ENCODE data around the gene SFXN3. TPM values are rescaled to one million over a fixed set of nuclear protein-coding genes. Genes with fewer than 3 reads are reported as not detected.

Gene SFXN3
- total and polyA plus RNA-seq, 9 donors = 20.2 to 51.5 (median 28.6) TPM

DNA sequence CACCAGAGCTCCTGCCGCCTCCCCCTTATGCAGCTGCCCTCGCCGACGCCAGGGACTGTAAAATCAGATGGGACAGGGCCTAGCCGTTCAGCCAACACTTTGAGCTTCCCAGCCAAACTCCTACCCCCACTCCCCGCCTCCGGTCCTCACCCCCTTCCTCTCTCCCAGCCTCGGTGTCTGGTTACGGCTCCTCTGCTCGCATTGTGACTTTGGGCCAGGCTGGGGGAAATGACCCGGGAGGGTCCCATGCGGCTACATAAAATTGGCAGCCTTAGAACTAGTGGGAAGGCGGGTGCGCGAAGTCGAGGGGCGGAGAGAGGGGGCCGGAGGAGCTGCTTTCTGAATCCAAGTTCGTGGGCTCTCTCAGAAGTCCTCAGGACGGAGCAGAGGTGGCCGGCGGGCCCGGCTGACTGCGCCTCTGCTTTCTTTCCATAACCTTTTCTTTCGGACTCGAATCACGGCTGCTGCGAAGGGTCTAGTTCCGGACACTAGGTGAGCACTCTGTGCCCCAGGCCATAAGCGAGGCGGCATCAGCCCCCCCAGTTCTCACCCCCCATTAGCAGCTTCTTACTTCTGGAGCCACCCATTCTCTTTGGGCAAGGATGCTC, 30.7 kb downstream of the SFXN3 start, which contains the start of gene KAZALD1:
TSS of gene KAZALD1 (plus strand) at position 366 of the 608 bp plus-strand sequence. CDS start 604 bp downstream, outside the sequence.
- Histone ChIP-seq H3K9me3 (no peaks in the 10 kb centered on the region), H3K27ac (peak within 1 kb of the TSS; percentile 58 to 76), H3K36me3 (no peaks in the 10 kb centered on the region), H3K4me1 (ENCODE audit: insufficient read depth) (peaks cover 12% of the 10 kb centered on the region), H3K27me3 (peaks cover 3% of the 10 kb centered on the region), H3K4me3 (peak within 1 kb of the TSS; percentile 83)
- TF ChIP-seq POLR2A (IDR thresholded peaks at IDR 0.05) (no peak), EP300 (IDR thresholded peaks at IDR 0.05) (no peak)
- TF ChIP-seq, protein P1, sequence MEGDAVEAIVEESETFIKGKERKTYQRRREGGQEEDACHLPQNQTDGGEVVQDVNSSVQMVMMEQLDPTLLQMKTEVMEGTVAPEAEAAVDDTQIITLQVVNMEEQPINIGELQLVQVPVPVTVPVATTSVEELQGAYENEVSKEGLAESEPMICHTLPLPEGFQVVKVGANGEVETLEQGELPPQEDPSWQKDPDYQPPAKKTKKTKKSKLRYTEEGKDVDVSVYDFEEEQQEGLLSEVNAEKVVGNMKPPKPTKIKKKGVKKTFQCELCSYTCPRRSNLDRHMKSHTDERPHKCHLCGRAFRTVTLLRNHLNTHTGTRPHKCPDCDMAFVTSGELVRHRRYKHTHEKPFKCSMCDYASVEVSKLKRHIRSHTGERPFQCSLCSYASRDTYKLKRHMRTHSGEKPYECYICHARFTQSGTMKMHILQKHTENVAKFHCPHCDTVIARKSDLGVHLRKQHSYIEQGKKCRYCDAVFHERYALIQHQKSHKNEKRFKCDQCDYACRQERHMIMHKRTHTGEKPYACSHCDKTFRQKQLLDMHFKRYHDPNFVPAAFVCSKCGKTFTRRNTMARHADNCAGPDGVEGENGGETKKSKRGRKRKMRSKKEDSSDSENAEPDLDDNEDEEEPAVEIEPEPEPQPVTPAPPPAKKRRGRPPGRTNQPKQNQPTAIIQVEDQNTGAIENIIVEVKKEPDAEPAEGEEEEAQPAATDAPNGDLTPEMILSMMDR (IDR thresholded peaks at IDR 0.05) = no peak
- peak in 3 of 5 donors; percentile 24 to 35 (median 32) for DNase-seq
- 27 to 38% (median 32%) methylated on average over 31 of the region's 31 CpGs for WGBS, 3 donors
- intact Hi-C loops (cut with DNase I) = loop anchor here in 1 of 4 donors (5.0 kb wide), 1 partner anchor 64 kb away; the partner anchor contains the start of gene LZTS2

DNA sequence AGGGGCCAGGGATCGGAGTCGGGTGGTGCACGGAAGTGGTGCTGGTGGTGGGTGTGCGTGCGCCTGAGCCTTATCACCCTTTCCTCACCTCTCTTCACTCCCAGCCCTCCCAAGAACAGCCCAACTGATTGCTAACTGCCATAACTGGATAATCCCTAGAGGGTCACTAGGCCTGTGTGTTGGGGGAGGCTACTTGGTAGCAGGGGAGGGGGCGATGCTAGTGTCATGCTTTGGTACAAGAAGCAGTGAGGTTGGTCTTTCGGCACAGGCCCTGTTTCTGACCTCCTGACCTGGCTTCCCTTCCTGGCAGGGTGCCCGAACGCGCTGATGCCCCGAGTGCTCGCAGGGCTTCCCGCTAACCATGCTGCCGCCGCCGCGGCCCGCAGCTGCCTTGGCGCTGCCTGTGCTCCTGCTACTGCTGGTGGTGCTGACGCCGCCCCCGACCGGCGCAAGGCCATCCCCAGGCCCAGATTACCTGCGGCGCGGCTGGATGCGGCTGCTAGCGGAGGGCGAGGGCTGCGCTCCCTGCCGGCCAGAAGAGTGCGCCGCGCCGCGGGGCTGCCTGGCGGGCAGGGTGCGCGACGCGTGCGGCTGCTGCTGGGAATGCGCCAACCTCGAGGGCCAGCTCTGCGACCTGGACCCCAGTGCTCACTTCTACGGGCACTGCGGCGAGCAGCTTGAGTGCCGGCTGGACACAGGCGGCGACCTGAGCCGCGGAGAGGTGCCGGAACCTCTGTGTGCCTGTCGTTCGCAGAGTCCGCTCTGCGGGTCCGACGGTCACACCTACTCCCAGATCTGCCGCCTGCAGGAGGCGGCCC, 31.4 kb downstream of the SFXN3 start:
- H3K4me1 ChIP-seq (ENCODE audit: insufficient read depth) = peaks cover 12% of the 10 kb centered on the region
- H3K36me3 ChIP-seq = no peaks in the 10 kb centered on the region
- DNase-seq = peak in 4 of 5 donors; percentile 32 to 59 (median 52)
- H3K9me3 ChIP-seq = no peaks in the 10 kb centered on the region
- intact Hi-C loops (cut with DNase I) = loop anchor here in 1 of 4 donors (5.0 kb wide), 1 partner anchor 65 kb away; the partner anchor contains the start of gene LZTS2
- 9 to 27% (median 15%) methylated on average over 12 to 63 of the region's 63 CpGs for WGBS, 3 donors
- peaks cover 3% of the 10 kb centered on the region for H3K27me3 ChIP-seq
- no peak overlapping the region for H3K27ac ChIP-seq
- H3K4me3 ChIP-seq = peak overlapping the region; percentile 5
- TF ChIP-seq, protein P1 (IDR thresholded peaks at IDR 0.05) = peak in 2 of 3 donors; percentile 13 to 28
- TF ChIP-seq POLR2A (IDR thresholded peaks at IDR 0.05) (no peak), EP300 (IDR thresholded peaks at IDR 0.05) (no peak)

DNA sequence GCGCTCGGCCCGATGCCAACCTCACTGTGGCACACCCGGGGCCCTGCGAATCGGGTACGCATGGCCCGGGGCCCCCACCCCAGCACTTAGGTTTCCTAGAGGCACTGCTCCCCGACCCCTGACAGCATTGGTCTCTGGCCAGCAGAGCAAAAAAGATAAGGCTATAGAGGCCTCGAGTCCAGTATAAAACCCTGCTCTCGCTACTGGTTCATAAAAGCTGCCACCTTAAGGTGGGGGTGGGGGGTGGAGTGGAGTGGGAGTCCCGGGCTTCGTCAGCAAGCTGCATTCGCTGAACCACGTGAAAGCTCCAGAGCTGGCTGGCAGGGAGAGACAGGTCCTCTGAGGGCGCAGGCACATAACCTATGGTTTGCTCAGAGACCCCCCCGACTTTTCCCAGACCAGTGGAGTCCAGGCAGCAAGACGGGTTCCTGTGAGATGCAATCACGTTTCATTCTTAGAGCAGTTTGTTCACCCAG, 32.1 kb downstream of the SFXN3 start:
- no peak for DNase-seq
- WGBS, 3 donors = 16 to 22% (median 18%) methylated on average over 19 of the region's 19 CpGs
- TF ChIP-seq POLR2A (IDR thresholded peaks at IDR 0.05) (no peak), EP300 (IDR thresholded peaks at IDR 0.05) (no peak)
- TF ChIP-seq, protein P1 (IDR thresholded peaks at IDR 0.05) = no peak
- intact Hi-C loops (cut with DNase I) = loop anchor here in 1 of 4 donors (5.0 kb wide), 1 partner anchor 66 kb away; the partner anchor contains the start of gene LZTS2
- peaks cover 3% of the 10 kb centered on the region for H3K27me3 ChIP-seq
- no peaks in the 10 kb centered on the region for H3K36me3 ChIP-seq
- no peaks in the 10 kb centered on the region for H3K9me3 ChIP-seq
- H3K27ac ChIP-seq = no peak overlapping the region
- no peak overlapping the region for H3K4me3 ChIP-seq
- H3K4me1 ChIP-seq (ENCODE audit: insufficient read depth) = peaks cover 12% of the 10 kb centered on the region
